ENCODE measurements around the gene LAMB3. TPM values are rescaled to one million over a fixed set of nuclear protein-coding genes. Genes with fewer than 3 reads are reported as not detected.

LAMB3 gene
- polyA plus RNA-seq, 1 of the 3 experiments (the other 2 are of a cell fraction): 18.0 TPM

DNA sequence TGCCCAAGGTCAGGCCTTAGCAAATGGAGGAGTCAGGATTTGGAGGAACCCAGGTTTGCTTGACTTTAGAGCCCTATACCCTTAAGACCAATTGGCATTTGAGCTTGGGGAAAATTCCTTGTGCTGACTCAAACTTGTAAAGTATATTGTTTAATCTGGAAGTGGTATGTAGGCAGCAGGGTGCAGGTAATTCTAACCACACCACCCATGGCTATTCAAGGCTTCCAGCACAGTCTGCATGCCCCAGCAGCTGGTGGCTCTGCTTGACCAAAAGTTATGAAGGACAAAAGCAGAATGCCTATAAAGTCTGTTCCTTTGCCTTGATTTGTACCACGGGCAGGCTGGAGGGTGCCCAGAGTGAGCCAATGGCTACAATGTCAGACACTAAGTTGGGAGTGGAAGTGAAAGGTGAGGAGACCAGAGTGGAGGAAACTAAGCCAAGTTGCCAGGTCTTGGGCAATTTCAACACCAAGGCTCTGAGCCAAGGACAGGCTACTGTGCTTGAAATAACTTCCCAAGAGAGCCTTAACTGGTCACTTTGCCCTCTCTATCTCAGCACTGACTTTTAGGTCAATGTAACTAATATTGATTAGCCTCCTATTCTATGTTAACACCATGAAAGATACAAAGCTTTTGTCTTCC lies 18.3 kb upstream of the LAMB3 start (continued):
- no peak for TF ChIP-seq MEF2A (IDR thresholded peaks at IDR 0.05; ENCODE audit: borderline replicate concordance, low read depth)
- TF ChIP-seq, protein P1, sequence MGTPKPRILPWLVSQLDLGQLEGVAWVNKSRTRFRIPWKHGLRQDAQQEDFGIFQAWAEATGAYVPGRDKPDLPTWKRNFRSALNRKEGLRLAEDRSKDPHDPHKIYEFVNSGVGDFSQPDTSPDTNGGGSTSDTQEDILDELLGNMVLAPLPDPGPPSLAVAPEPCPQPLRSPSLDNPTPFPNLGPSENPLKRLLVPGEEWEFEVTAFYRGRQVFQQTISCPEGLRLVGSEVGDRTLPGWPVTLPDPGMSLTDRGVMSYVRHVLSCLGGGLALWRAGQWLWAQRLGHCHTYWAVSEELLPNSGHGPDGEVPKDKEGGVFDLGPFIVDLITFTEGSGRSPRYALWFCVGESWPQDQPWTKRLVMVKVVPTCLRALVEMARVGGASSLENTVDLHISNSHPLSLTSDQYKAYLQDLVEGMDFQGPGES (IDR thresholded peaks at IDR 0.05; ENCODE audit: low read depth, low read length): no peak

DNA sequence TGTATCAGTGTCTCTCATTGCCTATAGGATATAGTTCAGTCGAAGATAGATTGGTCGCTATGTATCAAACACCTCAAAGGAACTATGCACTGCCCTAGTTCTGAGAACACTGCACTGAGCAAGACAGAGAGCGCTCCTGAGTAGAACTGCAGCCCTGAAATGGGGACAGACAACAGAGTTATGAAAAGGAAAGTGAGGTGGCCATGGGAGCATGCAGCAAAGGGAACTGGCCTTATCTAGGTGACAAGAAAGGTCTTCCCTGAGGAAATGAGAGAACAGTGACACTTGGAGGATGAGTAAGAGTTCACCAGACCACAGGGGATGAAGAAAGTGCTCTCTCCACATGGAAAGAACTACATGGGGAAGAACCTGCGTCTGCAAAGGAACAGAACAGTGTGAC lies 15.5 kb upstream of the LAMB3 start:
- CTCF ChIA-PET: no interaction called here
- Histone ChIP-seq H3K27me3 (ENCODE audit: insufficient read depth) (no peaks in the 10 kb centered on the region), H3K9ac (no peak overlapping the region), H3K36me3 (replicated peaks in 1 of 2; ENCODE audit: control insufficient read depth in 1 of 2, insufficient read depth in 2 of 2, low read length in 1 of 2) (no peaks in the 10 kb centered on the region), H3K4me2 (no peak overlapping the region), H3K9me2 (no peaks in the 10 kb centered on the region), H3F3A (replicated peaks; ENCODE audit: insufficient read depth) (no peaks in the 10 kb centered on the region), H2AFZ (ENCODE audit: low read depth) (no peak overlapping the region), H3K4me1 (ENCODE audit: control insufficient read depth in 1 of 2, insufficient read depth in 2 of 2, low read depth in 1 of 2, low read length in 1 of 2) (no peaks in the 10 kb centered on the region), H3K9me3 (no peaks in the 10 kb centered on the region), H3K27ac (ENCODE audit: low read depth in 2 of 2, low read length in 1 of 2) (no peak overlapping the region), H3K4me3 (ENCODE audit: low read depth in 2 of 2, low read length in 1 of 2) (no peak overlapping the region), H4K20me1 (ENCODE audit: insufficient read depth) (no peaks in the 10 kb centered on the region), H3K79me2 (ENCODE audit: insufficient read depth) (no peaks in the 10 kb centered on the region)
- POLR2A ChIA-PET: no interaction called here
- DNase-seq: no peak
- 80% methylated on average over 4 of the region's 4 CpGs for WGBS (ENCODE audit: low lambda C conversion rate)
- TF ChIP-seq, protein P2, sequence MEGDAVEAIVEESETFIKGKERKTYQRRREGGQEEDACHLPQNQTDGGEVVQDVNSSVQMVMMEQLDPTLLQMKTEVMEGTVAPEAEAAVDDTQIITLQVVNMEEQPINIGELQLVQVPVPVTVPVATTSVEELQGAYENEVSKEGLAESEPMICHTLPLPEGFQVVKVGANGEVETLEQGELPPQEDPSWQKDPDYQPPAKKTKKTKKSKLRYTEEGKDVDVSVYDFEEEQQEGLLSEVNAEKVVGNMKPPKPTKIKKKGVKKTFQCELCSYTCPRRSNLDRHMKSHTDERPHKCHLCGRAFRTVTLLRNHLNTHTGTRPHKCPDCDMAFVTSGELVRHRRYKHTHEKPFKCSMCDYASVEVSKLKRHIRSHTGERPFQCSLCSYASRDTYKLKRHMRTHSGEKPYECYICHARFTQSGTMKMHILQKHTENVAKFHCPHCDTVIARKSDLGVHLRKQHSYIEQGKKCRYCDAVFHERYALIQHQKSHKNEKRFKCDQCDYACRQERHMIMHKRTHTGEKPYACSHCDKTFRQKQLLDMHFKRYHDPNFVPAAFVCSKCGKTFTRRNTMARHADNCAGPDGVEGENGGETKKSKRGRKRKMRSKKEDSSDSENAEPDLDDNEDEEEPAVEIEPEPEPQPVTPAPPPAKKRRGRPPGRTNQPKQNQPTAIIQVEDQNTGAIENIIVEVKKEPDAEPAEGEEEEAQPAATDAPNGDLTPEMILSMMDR (IDR thresholded peaks at IDR 0.05): no peak
- TF ChIP-seq, protein P3, sequence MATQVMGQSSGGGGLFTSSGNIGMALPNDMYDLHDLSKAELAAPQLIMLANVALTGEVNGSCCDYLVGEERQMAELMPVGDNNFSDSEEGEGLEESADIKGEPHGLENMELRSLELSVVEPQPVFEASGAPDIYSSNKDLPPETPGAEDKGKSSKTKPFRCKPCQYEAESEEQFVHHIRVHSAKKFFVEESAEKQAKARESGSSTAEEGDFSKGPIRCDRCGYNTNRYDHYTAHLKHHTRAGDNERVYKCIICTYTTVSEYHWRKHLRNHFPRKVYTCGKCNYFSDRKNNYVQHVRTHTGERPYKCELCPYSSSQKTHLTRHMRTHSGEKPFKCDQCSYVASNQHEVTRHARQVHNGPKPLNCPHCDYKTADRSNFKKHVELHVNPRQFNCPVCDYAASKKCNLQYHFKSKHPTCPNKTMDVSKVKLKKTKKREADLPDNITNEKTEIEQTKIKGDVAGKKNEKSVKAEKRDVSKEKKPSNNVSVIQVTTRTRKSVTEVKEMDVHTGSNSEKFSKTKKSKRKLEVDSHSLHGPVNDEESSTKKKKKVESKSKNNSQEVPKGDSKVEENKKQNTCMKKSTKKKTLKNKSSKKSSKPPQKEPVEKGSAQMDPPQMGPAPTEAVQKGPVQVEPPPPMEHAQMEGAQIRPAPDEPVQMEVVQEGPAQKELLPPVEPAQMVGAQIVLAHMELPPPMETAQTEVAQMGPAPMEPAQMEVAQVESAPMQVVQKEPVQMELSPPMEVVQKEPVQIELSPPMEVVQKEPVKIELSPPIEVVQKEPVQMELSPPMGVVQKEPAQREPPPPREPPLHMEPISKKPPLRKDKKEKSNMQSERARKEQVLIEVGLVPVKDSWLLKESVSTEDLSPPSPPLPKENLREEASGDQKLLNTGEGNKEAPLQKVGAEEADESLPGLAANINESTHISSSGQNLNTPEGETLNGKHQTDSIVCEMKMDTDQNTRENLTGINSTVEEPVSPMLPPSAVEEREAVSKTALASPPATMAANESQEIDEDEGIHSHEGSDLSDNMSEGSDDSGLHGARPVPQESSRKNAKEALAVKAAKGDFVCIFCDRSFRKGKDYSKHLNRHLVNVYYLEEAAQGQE (IDR thresholded peaks at IDR 0.05; ENCODE audit: low read depth, low read length): no peak
- TF ChIP-seq TEAD4 (IDR thresholded peaks at IDR 0.05; ENCODE audit: borderline replicate concordance, insufficient read depth): no peak
- TF ChIP-seq FOSL2 (IDR thresholded peaks at IDR 0.05; ENCODE audit: borderline replicate concordance, low read depth): no peak
- no peak for TF ChIP-seq MXI1 (IDR thresholded peaks at IDR 0.05; ENCODE audit: low read depth, low read length)
- no peak for TF ChIP-seq SMC3 (IDR thresholded peaks at IDR 0.05; ENCODE audit: low read depth, low read length)
- TF ChIP-seq, protein P4, sequence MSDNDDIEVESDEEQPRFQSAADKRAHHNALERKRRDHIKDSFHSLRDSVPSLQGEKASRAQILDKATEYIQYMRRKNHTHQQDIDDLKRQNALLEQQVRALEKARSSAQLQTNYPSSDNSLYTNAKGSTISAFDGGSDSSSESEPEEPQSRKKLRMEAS (IDR thresholded peaks at IDR 0.05; ENCODE audit: low read depth): no peak
- no peak for TF ChIP-seq SIN3A (IDR thresholded peaks at IDR 0.05; ENCODE audit: borderline replicate concordance, low read depth, low read length)
